ENCODE measurements around the gene WDR33. TPM values are rescaled to one million over a fixed set of nuclear protein-coding genes. Genes with fewer than 3 reads are reported as not detected.

The WDR33 gene
- total and polyA plus RNA-seq, 9 of the 15 experiments (the other 6 are each of a cell fraction or from before 2014, with no cell fraction given) = 24.2 to 57.4 (median 38.4) TPM

DNA sequence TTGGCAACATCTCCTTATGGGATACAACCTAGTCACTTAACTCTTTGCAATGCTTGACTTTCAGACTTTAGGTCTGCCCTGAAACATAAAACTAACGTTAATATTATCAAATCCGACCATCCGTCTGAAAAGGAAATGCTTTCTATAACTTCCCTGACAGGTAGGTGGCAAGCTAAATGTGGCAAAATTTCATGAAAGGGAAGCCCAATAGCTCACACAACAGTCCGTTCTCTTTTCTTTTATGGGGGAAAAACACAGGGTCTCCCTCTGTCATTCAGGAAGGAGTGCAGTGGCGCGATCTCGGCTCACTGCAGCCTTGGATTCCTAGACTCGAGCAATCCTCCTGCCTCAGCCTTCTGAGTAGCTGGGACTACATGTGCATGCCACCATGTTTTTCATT, 56.8 kb downstream of the WDR33 start:
- no peak overlapping the region for H2AFZ ChIP-seq (ENCODE audit: low read depth, low read length)
- H3K27ac ChIP-seq (ENCODE audit: extremely low read depth, low read depth, low read length) = no peak overlapping the region
- H3K4me2 ChIP-seq (ENCODE audit: insufficient read depth, low read length) = no peak overlapping the region
- POLR2A ChIA-PET = interaction anchor here (0.6 to 1.3 kb wide), 4 partner anchors 9 to 103 kb away, joined by 3 read pairs; no protein-coding TSS in a partner anchor
- ATAC-seq (no peak), FAIRE-seq (no peak), DNase-seq (ENCODE audit: extremely low read depth in 1 of 4, low spot score in 3 of 4) (no peak)
- in situ Hi-C loops (cut with MboI) = no loop called here
- CTCF ChIA-PET (ENCODE audit: low intra/inter-chr PET ratio) = no interaction called here
- no peaks in the 10 kb centered on the region for H4K20me1 ChIP-seq (replicated peaks; ENCODE audit: control insufficient read depth, insufficient read depth, low read length)
- BruUV-seq (replicated peaks) = no TSS peak
- peaks cover 54% of the 10 kb centered on the region; the same call in 2 of the 3 replicates for H3K36me3 ChIP-seq (ENCODE audit: control insufficient read depth, insufficient read depth, low read length)
- 88% methylated on average over 8 of the region's 8 CpGs for WGBS (ENCODE audit: insufficient coverage, low coverage, missing lambda C conversion rate)
- no peak overlapping the region for H3K9ac ChIP-seq (ENCODE audit: insufficient read depth in 1 of 2, low read depth in 2 of 2, low read length in 2 of 2)
- intact Hi-C loops (cut with micrococcal nuclease) = no loop called here
- no peaks in the 10 kb centered on the region for H3K79me2 ChIP-seq (ENCODE audit: control insufficient read depth, insufficient read depth, low read length)
- H3K9me3 ChIP-seq (replicated peaks; ENCODE audit: control insufficient read depth, insufficient read depth, low read depth, low read length) = no peaks in the 10 kb centered on the region
- H3K9me1 ChIP-seq (ENCODE audit: control insufficient read depth, insufficient read depth, low read length) = no peaks in the 10 kb centered on the region
- no peaks in the 10 kb centered on the region for H3K4me1 ChIP-seq (replicated peaks in 1 of 2; ENCODE audit: control insufficient read depth in 2 of 2, insufficient read depth in 2 of 2, low read length in 2 of 2)
- H3K4me3 ChIP-seq = no peak overlapping the region
- no peaks in the 10 kb centered on the region for H3K27me3 ChIP-seq (ENCODE audit: control insufficient read depth in 2 of 2, insufficient read depth in 2 of 2, low read length in 2 of 2)
- TF ChIP-seq, protein P1, sequence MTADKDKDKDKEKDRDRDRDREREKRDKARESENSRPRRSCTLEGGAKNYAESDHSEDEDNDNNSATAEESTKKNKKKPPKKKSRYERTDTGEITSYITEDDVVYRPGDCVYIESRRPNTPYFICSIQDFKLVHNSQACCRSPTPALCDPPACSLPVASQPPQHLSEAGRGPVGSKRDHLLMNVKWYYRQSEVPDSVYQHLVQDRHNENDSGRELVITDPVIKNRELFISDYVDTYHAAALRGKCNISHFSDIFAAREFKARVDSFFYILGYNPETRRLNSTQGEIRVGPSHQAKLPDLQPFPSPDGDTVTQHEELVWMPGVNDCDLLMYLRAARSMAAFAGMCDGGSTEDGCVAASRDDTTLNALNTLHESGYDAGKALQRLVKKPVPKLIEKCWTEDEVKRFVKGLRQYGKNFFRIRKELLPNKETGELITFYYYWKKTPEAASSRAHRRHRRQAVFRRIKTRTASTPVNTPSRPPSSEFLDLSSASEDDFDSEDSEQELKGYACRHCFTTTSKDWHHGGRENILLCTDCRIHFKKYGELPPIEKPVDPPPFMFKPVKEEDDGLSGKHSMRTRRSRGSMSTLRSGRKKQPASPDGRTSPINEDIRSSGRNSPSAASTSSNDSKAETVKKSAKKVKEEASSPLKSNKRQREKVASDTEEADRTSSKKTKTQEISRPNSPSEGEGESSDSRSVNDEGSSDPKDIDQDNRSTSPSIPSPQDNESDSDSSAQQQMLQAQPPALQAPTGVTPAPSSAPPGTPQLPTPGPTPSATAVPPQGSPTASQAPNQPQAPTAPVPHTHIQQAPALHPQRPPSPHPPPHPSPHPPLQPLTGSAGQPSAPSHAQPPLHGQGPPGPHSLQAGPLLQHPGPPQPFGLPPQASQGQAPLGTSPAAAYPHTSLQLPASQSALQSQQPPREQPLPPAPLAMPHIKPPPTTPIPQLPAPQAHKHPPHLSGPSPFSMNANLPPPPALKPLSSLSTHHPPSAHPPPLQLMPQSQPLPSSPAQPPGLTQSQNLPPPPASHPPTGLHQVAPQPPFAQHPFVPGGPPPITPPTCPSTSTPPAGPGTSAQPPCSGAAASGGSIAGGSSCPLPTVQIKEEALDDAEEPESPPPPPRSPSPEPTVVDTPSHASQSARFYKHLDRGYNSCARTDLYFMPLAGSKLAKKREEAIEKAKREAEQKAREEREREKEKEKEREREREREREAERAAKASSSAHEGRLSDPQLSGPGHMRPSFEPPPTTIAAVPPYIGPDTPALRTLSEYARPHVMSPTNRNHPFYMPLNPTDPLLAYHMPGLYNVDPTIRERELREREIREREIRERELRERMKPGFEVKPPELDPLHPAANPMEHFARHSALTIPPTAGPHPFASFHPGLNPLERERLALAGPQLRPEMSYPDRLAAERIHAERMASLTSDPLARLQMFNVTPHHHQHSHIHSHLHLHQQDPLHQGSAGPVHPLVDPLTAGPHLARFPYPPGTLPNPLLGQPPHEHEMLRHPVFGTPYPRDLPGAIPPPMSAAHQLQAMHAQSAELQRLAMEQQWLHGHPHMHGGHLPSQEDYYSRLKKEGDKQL (CRISPR knock-in tag; IDR thresholded peaks at IDR 0.05; ENCODE audit: borderline replicate concordance) = no peak
- TF ChIP-seq ZNF121 (CRISPR knock-in tag; conservative IDR thresholded peaks at IDR 0.05) (no peak), TARDBP (IDR thresholded peaks at IDR 0.05) (no peak), ZNF431 (CRISPR knock-in tag; IDR thresholded peaks at IDR 0.05) (no peak), SAFB (IDR thresholded peaks at IDR 0.05; ENCODE audit: borderline replicate concordance, low read depth, low read length) (no peak), PHF20 (IDR thresholded peaks at IDR 0.05; ENCODE audit: partially characterized antibody) (no peak), ZEB2 (IDR thresholded peaks at IDR 0.05) (no peak), CHD1 (IDR thresholded peaks at IDR 0.05; ENCODE audit: low read length) (no peak), ZNF146 (CRISPR knock-in tag; IDR thresholded peaks at IDR 0.05; ENCODE audit: unreplicated experiment) (no peak), TRIM28 (IDR thresholded peaks at IDR 0.05) (no peak)
- TF ChIP-seq, protein P2, sequence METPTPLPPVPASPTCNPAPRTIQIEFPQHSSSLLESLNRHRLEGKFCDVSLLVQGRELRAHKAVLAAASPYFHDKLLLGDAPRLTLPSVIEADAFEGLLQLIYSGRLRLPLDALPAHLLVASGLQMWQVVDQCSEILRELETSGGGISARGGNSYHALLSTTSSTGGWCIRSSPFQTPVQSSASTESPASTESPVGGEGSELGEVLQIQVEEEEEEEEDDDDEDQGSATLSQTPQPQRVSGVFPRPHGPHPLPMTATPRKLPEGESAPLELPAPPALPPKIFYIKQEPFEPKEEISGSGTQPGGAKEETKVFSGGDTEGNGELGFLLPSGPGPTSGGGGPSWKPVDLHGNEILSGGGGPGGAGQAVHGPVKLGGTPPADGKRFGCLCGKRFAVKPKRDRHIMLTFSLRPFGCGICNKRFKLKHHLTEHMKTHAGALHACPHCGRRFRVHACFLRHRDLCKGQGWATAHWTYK (CRISPR knock-in tag; IDR thresholded peaks at IDR 0.05) = no peak
- TF ChIP-seq, protein P3, sequence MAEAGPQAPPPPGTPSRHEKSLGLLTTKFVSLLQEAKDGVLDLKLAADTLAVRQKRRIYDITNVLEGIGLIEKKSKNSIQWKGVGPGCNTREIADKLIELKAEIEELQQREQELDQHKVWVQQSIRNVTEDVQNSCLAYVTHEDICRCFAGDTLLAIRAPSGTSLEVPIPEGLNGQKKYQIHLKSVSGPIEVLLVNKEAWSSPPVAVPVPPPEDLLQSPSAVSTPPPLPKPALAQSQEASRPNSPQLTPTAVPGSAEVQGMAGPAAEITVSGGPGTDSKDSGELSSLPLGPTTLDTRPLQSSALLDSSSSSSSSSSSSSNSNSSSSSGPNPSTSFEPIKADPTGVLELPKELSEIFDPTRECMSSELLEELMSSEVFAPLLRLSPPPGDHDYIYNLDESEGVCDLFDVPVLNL (CRISPR knock-in tag; IDR thresholded peaks at IDR 0.05; ENCODE audit: low read depth) = no peak
